ENCODE results near the gene PCDHGA4.
"Not testable (repeated sequence)": the region's sequence is repeated elsewhere in the genome, so short reads cannot be mapped to it uniquely, and the experiment has no call there.

The PCDHGA4 gene

DNA sequence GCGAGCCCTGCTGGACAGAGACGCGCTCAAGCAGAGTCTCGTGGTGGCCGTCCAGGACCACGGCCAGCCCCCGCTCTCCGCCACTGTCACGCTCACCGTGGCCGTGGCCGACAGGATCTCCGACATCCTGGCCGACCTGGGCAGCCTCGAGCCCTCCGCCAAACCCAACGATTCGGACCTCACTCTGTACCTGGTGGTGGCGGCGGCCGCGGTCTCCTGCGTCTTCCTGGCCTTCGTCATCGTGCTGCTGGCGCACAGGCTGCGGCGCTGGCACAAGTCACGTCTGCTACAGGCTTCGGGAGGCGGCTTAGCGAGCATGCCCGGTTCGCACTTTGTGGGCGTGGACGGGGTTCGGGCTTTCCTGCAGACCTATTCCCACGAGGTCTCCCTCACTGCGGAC, 22.2 kb upstream of the PCDHGA4 start:
- not testable (repeated sequence) for H3K4me3 ChIP-seq (ENCODE audit: low read depth, low read length); H3K4me1 ChIP-seq (ENCODE audit: control insufficient read depth, insufficient read depth, low read length); H3K27me3 ChIP-seq (ENCODE audit: control insufficient read depth, insufficient read depth, low read length); H3K9me3 ChIP-seq (ENCODE audit: control insufficient read depth, insufficient read depth, low read length); H3K9ac ChIP-seq (ENCODE audit: low read depth, low read length); H3K36me3 ChIP-seq (ENCODE audit: control insufficient read depth, insufficient read depth, low read length)

DNA sequence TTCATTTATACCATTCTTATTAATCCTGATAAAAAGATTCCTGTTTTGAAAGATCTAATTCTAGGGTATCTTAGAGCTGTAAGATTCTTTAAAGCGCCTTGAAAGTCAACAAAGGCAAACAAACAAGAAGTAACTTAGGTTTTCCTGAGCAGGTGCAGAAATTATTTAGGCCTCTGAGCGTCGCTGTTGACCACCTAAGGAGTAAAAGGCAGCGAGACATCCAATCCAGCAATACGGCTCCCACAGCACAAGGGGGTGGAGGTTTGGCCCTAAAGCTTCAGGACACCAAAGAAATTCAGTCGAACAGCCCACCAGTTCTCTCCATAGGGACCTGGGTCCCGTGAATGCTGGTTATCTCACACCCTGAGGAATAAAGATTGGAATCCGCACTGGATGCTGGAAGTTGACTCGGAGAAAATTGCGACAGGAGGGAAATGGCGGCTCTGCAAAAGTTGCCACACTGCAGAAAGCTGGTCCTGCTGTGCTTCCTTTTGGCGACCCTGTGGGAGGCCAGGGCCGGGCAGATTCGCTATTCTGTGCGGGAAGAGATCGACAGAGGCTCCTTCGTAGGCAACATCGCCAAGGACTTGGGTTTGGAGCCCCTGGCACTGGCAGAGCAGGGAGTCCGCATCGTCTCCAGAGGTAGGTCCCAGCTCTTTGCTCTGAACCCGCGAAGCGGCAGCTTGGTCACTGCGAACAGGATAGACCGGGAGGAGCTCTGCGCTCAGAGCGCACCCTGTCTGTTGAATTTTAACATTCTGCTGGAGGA, 16.1 kb upstream of the PCDHGA4 start, which contains the start of gene PCDHGA2:
Gene PCDHGA2 (plus strand): TSS at position 223 of the 769 bp plus-strand sequence.
- no peak within 1 kb of the TSS for H3K9ac ChIP-seq (ENCODE audit: low read depth, low read length)
- peaks cover 5% of the 10 kb centered on the region for H3K9me3 ChIP-seq (ENCODE audit: control insufficient read depth, insufficient read depth, low read length)
- no peaks in the 10 kb centered on the region for H3K36me3 ChIP-seq (ENCODE audit: control insufficient read depth, insufficient read depth, low read length)
- H3K4me1 ChIP-seq (ENCODE audit: control insufficient read depth, insufficient read depth, low read length), result no peaks in the 10 kb centered on the region
- H3K27me3 ChIP-seq (ENCODE audit: control insufficient read depth, insufficient read depth, low read length), result no peaks in the 10 kb centered on the region
- H3K4me3 ChIP-seq (ENCODE audit: low read depth, low read length), result peak within 1 kb of the TSS; percentile 39

GRCh38 chr5:141340781-141341354, 14.0 kb upstream of the PCDHGA4 start:
- not testable (repeated sequence) for H3K4me1 ChIP-seq (ENCODE audit: control insufficient read depth, insufficient read depth, low read length); H3K9ac ChIP-seq (ENCODE audit: low read depth, low read length); H3K27me3 ChIP-seq (ENCODE audit: control insufficient read depth, insufficient read depth, low read length); H3K36me3 ChIP-seq (ENCODE audit: control insufficient read depth, insufficient read depth, low read length); H3K4me3 ChIP-seq (ENCODE audit: low read depth, low read length)
- H3K9me3 ChIP-seq (ENCODE audit: control insufficient read depth, insufficient read depth, low read length), result peaks cover 13% of the 10 kb centered on the region

- no peaks in the 10 kb centered on the region for H3K4me1 ChIP-seq (ENCODE audit: control insufficient read depth, insufficient read depth, low read length)
- H3K36me3 ChIP-seq (ENCODE audit: control insufficient read depth, insufficient read depth, low read length), result no peaks in the 10 kb centered on the region
- no peak overlapping the region for H3K9ac ChIP-seq (ENCODE audit: low read depth, low read length)
- no peak overlapping the region for H3K4me3 ChIP-seq (ENCODE audit: low read depth, low read length)
- no peaks in the 10 kb centered on the region for H3K27me3 ChIP-seq (ENCODE audit: control insufficient read depth, insufficient read depth, low read length)
- peaks cover 13% of the 10 kb centered on the region for H3K9me3 ChIP-seq (ENCODE audit: control insufficient read depth, insufficient read depth, low read length)
Measured at GRCh38 chr5:141342773-141343172, 12.0 kb upstream of the PCDHGA4 start.

- no peak within 1 kb of the TSS for H3K4me3 ChIP-seq (ENCODE audit: low read depth, low read length)
- no peaks in the 10 kb centered on the region for H3K4me1 ChIP-seq (ENCODE audit: control insufficient read depth, insufficient read depth, low read length)
- H3K9ac ChIP-seq (ENCODE audit: low read depth, low read length), result no peak within 1 kb of the TSS
Measured at GRCh38 chr5:141343242-141343952, 11.4 kb upstream of the PCDHGA4 start, which contains the start of gene PCDHGA3. Gene PCDHGA3 (plus strand): TSS chr5:141343829. CDS start chr5:141344034, 205 bp downstream.

DNA sequence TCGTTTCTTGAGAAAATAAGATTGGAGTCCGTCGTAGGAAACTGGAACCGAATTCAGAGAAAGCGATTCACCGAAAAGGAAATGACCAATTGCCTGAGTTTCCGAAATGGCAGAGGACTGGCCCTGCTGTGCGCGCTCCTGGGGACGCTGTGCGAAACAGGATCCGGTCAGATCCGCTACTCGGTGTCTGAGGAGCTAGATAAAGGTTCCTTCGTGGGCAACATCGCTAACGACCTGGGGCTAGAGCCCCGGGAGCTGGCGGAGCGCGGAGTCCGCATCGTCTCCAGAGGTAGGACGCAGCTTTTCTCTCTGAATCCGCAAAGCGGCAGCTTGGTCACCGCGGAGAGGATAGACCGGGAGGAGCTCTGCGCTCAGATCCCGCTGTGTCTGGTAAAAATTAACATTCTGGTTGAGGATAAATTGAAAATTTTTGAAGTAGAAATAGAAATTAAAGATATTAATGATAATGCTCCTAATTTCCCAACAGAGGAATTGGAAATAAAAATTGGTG, 10.8 kb upstream of the PCDHGA4 start:
- no peaks in the 10 kb centered on the region for H3K27me3 ChIP-seq (ENCODE audit: control insufficient read depth, insufficient read depth, low read length)
- peaks cover 13% of the 10 kb centered on the region for H3K9me3 ChIP-seq (ENCODE audit: control insufficient read depth, insufficient read depth, low read length)

More at GRCh38 chr5:141343242-141343952, 11.4 kb upstream of the PCDHGA4 start, which contains the start of gene PCDHGA3:
- Histone ChIP-seq H3K9me3 (ENCODE audit: control insufficient read depth, insufficient read depth, low read length) (peaks cover 13% of the 10 kb centered on the region), H3K36me3 (ENCODE audit: control insufficient read depth, insufficient read depth, low read length) (no peaks in the 10 kb centered on the region), H3K27me3 (ENCODE audit: control insufficient read depth, insufficient read depth, low read length) (no peaks in the 10 kb centered on the region)

GRCh38 chr5:141345327-141345726, 9.5 kb upstream of the PCDHGA4 start:
- Histone ChIP-seq H3K9ac (ENCODE audit: low read depth, low read length) (no peak overlapping the region), H3K27me3 (ENCODE audit: control insufficient read depth, insufficient read depth, low read length) (no peaks in the 10 kb centered on the region), H3K9me3 (ENCODE audit: control insufficient read depth, insufficient read depth, low read length) (peaks cover 8% of the 10 kb centered on the region), H3K36me3 (ENCODE audit: control insufficient read depth, insufficient read depth, low read length) (no peaks in the 10 kb centered on the region), H3K4me3 (ENCODE audit: low read depth, low read length) (no peak overlapping the region), H3K4me1 (ENCODE audit: control insufficient read depth, insufficient read depth, low read length) (no peaks in the 10 kb centered on the region)

More for the DNA sequence above, 10.8 kb upstream of the PCDHGA4 start:
- Histone ChIP-seq H3K9ac (ENCODE audit: low read depth, low read length) (no peak overlapping the region), H3K4me3 (ENCODE audit: low read depth, low read length) (no peak overlapping the region), H3K36me3 (ENCODE audit: control insufficient read depth, insufficient read depth, low read length) (no peaks in the 10 kb centered on the region), H3K4me1 (ENCODE audit: control insufficient read depth, insufficient read depth, low read length) (no peaks in the 10 kb centered on the region)

GRCh38 chr5:141346017-141346416, 8.8 kb upstream of the PCDHGA4 start:
- not testable (repeated sequence) for H3K9ac ChIP-seq (ENCODE audit: low read depth, low read length); H3K4me1 ChIP-seq (ENCODE audit: control insufficient read depth, insufficient read depth, low read length); H3K4me3 ChIP-seq (ENCODE audit: low read depth, low read length); H3K36me3 ChIP-seq (ENCODE audit: control insufficient read depth, insufficient read depth, low read length); H3K9me3 ChIP-seq (ENCODE audit: control insufficient read depth, insufficient read depth, low read length); H3K27me3 ChIP-seq (ENCODE audit: control insufficient read depth, insufficient read depth, low read length)

DNA sequence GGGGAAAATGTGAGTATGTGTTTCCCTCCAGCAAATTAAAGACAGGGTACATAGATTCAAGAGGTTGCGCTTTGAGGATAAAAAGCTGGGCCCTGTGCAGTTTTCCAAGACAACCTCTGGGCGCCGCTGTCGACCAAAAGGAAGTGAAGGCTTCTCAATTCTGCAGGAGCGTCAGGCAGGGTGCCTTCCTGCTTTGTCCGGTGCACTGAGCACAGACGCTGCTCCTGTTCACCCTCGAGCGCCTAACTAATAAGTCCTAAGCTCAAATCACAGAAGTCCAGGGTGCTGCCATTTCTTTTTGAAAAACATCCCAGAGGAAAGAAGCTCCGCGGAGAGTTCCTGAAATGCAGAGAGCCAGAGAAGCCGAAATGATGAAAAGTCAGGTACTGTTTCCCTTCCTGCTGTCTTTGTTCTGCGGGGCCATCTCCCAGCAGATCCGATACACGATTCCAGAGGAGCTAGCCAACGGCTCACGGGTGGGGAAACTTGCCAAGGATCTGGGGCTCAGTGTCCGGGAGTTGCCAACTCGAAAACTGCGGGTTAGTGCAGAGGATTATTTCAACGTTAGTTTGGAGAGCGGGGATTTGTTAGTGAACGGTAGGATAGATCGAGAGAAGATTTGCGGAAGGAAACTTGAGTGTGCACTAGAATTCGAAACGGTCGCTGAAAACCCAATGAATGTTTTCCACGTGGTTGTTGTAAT, 4.8 kb upstream of the PCDHGA4 start, which contains the start of gene PCDHGB1:
Gene PCDHGB1 (plus strand): TSS at position 183 of the 703 bp plus-strand sequence. CDS start 162 bp downstream, at position 345.
- no peaks in the 10 kb centered on the region for H3K36me3 ChIP-seq (ENCODE audit: control insufficient read depth, insufficient read depth, low read length)
- peaks cover under 1% of the 10 kb centered on the region for H3K9me3 ChIP-seq (ENCODE audit: control insufficient read depth, insufficient read depth, low read length)
- H3K27me3 ChIP-seq (ENCODE audit: control insufficient read depth, insufficient read depth, low read length), result no peaks in the 10 kb centered on the region
- H3K9ac ChIP-seq (ENCODE audit: low read depth, low read length), result peak within 1 kb of the TSS; percentile 37
- no peaks in the 10 kb centered on the region for H3K4me1 ChIP-seq (ENCODE audit: control insufficient read depth, insufficient read depth, low read length)
- peak within 1 kb of the TSS; percentile 41 for H3K4me3 ChIP-seq (ENCODE audit: low read depth, low read length)

DNA sequence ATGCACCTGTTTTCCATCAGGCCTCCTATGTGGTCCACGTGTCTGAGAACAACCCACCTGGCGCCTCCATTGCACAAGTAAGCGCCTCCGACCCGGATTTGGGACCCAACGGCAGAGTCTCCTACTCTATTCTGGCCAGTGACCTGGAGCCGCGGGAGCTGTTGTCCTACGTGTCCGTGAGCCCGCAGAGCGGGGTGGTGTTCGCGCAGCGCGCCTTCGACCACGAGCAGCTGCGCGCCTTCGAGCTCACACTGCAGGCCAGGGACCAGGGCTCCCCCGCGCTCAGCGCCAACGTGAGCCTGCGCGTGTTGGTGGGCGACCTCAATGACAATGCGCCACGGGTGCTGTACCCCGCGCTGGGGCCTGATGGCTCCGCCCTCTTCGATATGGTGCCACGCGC, 3.2 kb upstream of the PCDHGA4 start:
- Histone ChIP-seq H3K4me3 (ENCODE audit: low read depth, low read length) (no peak overlapping the region), H3K9me3 (ENCODE audit: control insufficient read depth, insufficient read depth, low read length) (peaks cover 3% of the 10 kb centered on the region), H3K9ac (ENCODE audit: low read depth, low read length) (no peak overlapping the region), H3K4me1 (ENCODE audit: control insufficient read depth, insufficient read depth, low read length) (no peaks in the 10 kb centered on the region), H3K36me3 (ENCODE audit: control insufficient read depth, insufficient read depth, low read length) (no peaks in the 10 kb centered on the region), H3K27me3 (ENCODE audit: control insufficient read depth, insufficient read depth, low read length) (no peaks in the 10 kb centered on the region)

DNA sequence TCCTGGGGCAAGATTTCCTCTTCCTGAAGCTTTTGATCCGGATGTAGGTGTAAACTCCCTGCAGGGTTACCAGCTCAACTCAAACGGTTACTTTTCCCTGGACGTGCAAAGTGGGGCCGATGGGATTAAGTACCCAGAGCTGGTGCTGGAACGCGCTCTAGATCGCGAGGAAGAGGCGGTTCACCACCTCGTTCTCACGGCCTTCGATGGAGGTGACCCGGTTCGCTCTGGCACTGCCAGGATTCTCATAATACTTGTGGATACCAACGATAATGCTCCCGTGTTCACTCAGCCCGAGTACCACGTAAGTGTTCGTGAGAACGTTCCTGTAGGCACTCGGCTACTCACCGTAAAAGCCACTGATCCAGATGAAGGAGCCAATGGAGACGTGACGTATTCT, 820 bp downstream of the PCDHGA4 start:
- H3K4me3 ChIP-seq (ENCODE audit: low read depth, low read length), result no peak overlapping the region
- peaks cover 3% of the 10 kb centered on the region for H3K9me3 ChIP-seq (ENCODE audit: control insufficient read depth, insufficient read depth, low read length)
- no peaks in the 10 kb centered on the region for H3K4me1 ChIP-seq (ENCODE audit: control insufficient read depth, insufficient read depth, low read length)
- H3K36me3 ChIP-seq (ENCODE audit: control insufficient read depth, insufficient read depth, low read length), result no peaks in the 10 kb centered on the region
- no peak overlapping the region for H3K9ac ChIP-seq (ENCODE audit: low read depth, low read length)
- no peaks in the 10 kb centered on the region for H3K27me3 ChIP-seq (ENCODE audit: control insufficient read depth, insufficient read depth, low read length)

All from iPS-15b (cell line).